Jurkat, Clone E6-1 (cell line): ENCODE results near the gene SARM1.

Experiments
- DNase-seq: peaks from one replicate; pipeline ENCODE4 v3.0.0-alpha.2; 2011; ENCODE audit warnings: low read depth, low spot score
- H3K4me3 ChIP-seq: 2 replicates; pipeline ENCODE4 v1.5.1; 2011; ENCODE audit warnings: mild to moderate bottlenecking, low read length, control low read depth, moderate library complexity

The SARM1 gene

DNA sequence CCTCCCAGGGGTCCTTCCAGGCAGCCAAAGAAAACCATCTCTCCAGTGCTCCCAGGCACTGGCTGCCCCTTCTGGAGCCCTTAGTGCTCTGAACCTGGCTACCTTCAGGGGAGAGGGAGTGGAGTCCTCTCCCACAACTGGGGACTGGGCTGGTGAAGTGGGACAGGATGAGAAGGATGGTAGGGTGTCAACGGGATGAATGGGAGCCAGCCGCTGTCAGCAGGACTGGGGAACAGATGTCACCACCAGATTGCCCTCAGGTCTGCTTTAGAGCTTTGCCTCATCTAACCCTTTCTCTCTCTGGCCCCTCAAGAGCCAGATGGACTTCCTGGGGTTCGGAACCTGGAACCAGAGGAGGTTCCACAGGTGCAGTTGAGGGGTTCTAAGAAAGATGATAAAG is 6.0 kb upstream of the SARM1 start:
- no peak for DNase-seq

GRCh38 chr17:28366605-28367004 is 4.9 kb upstream of the SARM1 start:
- no peak overlapping the region for H3K4me3 ChIP-seq
- no peak for DNase-seq

More for the DNA sequence above, 6.0 kb upstream of the SARM1 start:
- H3K4me3 ChIP-seq = no peak overlapping the region

DNA sequence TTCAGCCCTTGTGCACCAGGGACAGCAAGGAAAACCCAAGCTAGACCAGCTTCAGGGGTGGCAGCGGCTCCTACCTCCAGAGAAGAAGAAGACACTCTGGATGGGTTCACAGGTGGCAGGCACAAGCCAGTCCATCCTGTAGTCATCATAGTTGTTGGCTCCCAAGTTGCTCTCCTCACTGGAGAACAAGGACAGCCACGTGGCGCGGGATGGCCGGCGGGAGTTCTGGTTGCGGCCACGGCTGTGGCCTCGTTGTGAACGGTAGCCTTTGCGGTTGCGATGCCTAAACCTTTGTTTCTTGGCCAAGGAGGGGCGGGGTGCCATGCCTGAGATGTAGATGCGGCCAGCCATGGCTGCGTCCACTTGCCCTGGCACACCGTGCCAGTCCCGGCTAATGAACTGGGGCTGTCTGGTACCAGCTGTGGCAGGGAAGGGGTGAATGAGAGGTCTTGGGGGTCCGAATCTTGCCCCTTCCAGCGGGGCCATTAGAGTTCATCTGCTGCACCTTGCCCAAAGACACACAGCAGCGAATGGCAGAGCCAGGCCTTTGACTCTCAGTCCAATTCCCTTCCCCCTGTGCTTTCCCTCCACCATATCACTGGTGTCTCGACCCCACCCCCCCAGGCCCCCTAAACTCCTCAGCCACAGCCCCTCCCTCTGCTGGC is 3.7 kb upstream of the SARM1 start:
- H3K4me3 ChIP-seq = no peak overlapping the region
- DNase-seq = no peak

DNA sequence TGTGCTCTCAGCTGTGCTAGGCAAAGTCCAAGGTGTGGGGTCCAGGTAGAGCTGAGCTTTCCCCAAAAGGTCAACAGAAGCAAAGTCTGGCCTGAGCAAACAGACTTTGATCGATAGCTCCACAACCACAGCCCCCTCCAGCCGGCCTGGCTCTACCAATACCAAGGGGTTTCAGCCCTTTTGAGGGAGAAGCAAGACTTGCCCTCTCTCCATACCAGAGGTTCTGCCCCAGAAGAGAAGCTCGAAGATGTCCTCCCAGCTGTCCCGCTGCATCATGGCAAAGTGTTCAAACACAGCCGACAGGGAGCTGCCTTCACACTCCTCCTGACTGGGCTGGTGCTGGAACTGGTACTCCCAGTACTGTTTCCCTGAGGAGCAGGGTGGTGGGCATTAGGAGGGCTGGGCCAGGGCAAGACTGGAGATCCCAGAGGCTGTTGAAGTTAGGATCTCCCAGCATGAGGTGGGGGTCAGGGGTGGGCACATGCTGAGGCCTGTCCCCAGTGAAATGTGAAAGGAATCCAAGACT is 3.1 kb upstream of the SARM1 start:
- no peak for DNase-seq
- H3K4me3 ChIP-seq = no peak overlapping the region

DNA sequence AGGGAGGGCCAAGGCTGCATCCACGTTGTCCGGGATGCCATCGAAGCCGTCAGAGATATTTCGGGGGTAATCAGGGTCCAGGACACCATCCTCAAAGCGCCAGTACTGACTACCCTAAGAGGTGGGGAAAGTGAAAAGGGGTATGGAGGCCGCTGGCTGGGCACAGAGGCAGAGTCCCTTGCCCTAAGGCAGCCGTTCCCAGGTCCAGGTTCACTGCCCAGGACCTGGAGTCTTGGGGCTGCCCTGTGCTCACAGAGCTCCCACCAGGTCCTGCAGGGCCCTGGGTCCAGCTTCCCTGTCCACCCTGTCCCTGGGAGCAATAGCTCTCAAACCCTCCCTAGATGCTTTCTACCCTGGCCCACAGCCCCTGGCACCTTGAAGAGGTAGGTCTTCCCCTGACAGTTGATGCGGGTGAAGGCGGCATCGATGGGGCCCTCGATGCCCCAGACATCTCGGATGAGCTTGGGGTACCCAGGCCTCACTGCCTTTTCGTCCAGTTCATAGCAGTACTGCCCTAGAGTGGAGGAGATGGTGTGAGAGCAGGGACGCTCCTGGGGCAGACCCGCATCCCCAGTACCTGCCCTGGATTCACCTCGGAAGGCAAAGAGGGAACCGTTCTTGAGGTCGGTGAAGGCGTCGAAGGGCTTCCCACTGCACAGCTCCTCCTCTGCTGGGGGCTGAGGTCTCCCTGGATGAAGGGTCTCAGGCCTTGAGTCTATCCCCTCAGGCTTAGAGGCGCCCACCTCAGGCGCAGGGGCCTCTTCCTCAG is 2.4 kb upstream of the SARM1 start:
- no peak overlapping the region for H3K4me3 ChIP-seq

GRCh38 chr17:28369684-28370034 is 1.8 kb upstream of the SARM1 start:
- no peak for DNase-seq
- H3K4me3 ChIP-seq = no peak overlapping the region

More for the DNA sequence above, 2.4 kb upstream of the SARM1 start:
- no peak for DNase-seq

GRCh38 chr17:28370035-28370743 is 1.3 kb upstream of the SARM1 start, which contains the start of gene VTN:
Gene VTN (minus strand): TSS chr17:28370307. CDS start chr17:28370203, 104 bp downstream.
- peak within 1 kb of the TSS; percentile 71 for H3K4me3 ChIP-seq
- DNase-seq = no peak

DNA sequence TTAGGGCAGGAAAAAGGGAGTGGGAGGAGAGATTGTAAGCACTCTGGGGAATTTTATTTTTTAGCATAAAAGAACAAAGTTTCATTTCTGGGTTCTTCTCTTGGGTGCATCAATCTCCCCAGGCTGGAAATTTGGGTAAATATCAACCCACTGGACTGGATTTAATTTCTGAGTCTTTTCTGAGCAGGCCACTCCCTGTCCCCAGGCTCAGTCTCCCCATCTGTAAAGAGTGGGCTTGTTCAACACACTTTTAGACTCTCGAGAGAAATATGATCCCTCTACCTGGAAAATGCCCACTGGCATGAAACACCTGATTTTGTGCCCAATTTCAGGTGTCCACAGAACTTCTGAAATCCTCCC is 770 bp upstream of the SARM1 start:
- DNase-seq = no peak
- H3K4me3 ChIP-seq = peak overlapping the region; percentile 71

- no peak for DNase-seq
- H3K4me3 ChIP-seq = peak overlapping the region; percentile 71
Measured at GRCh38 chr17:28372203-28372944, 880 bp downstream of the SARM1 start.

DNA sequence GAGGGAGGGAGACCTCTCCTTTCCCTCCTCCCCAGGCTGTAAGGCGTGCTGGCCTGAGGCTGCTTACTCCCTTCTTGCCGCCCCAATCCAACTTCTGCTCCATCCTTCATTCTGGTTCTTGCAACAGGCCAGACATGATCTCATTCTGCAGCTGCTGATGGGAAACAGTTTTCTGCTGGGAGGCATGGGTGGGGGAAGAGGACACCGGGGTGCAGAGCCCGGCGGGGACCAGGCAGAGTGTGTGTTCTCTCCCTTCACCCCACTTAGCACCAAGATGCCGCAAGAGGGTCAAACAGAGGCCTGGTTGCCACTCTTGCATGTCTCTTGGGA is 1.4 kb downstream of the SARM1 start:
- no peak for DNase-seq
- H3K4me3 ChIP-seq = no peak overlapping the region

DNA sequence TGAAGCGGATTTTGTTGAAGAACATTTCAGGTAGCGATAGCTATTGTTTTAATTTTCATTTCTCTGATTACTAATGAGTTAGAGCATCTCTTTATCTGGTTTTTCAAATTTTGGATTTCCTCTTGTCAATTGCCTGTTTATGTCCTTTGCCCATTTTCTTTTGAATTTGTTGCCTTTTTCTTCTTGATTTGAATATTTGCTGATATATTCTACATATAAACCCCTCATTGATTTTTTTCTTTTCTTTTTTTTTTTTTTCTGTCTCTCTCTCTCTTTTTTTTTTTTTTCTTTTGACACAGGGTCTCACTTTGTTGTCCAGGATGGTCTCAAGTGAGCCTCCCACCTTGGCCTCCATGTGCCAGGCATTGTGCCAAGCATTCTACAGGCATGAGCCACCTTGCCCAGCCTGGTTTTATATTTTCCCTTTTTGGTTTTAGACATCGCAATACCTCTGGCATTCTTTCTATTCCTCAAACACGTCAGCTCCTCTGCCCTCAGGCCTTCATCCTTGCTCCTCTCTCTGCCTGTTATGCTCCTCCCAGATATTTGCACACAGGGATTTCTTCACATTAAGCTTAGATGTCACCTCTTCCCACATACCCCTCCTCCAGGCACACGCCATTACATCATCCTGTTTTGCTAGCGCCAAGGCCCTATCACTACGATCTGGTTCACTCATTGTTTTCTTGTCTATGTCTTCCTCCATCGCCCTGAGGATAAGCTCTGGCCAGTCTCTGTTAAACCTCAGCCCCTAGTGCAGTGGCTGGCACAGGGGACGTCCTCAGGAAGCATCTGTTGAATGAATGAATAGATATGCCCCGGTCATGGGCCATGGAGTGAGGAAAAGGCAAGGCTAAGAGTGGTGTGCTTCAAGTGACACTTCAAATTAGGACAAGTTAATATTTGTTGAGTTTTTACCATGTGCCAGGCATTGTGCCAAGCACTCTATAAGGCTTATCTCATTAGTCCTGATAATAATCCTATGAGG is 8.6 kb downstream of the SARM1 start:
- no peak overlapping the region for H3K4me3 ChIP-seq
- DNase-seq = no peak

- H3K4me3 ChIP-seq = no peak overlapping the region
- no peak for DNase-seq
Measured at GRCh38 chr17:28381141-28381825, 9.8 kb downstream of the SARM1 start.

DNA sequence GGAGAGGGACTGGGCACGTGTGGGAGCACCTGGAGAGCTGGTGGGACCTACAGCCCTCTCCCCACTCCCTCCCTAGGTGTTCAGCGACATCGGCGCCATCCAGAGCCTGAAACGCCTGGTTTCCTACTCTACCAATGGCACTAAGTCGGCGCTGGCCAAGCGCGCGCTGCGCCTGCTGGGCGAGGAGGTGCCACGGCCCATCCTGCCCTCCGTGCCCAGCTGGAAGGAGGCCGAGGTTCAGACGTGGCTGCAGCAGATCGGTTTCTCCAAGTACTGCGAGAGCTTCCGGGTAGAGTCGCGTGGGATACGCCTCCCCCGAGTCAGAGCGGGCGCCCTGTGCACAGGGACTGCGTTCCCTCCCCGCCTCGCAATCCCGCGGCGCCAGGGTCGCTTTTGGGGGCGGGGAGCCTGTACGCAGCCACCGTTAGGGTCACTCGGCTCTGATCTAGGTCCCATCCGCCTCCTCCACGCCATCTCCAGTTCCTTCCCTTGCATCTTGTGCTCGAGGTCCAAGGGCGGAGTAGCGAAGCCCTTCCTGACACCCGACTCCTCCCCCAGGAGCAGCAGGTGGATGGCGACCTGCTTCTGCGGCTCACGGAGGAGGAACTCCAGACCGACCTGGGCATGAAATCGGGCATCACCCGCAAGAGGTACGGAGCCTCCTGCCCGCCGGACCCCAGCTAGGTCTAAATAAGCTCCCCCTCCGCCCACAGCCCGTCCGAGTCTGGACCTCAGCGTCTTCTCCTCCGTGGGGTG is 13.0 kb downstream of the SARM1 start:
- no peak for DNase-seq
- no peak overlapping the region for H3K4me3 ChIP-seq

GRCh38 chr17:28385037-28385400 is 13.5 kb downstream of the SARM1 start:
- DNase-seq = no peak
- no peak overlapping the region for H3K4me3 ChIP-seq

GRCh38 chr17:28385406-28385805 is 13.9 kb downstream of the SARM1 start:
- no peak for DNase-seq
- H3K4me3 ChIP-seq = no peak overlapping the region

GRCh38 chr17:28386391-28386790 is 14.9 kb downstream of the SARM1 start:
- H3K4me3 ChIP-seq = no peak overlapping the region
- DNase-seq = no peak

DNA sequence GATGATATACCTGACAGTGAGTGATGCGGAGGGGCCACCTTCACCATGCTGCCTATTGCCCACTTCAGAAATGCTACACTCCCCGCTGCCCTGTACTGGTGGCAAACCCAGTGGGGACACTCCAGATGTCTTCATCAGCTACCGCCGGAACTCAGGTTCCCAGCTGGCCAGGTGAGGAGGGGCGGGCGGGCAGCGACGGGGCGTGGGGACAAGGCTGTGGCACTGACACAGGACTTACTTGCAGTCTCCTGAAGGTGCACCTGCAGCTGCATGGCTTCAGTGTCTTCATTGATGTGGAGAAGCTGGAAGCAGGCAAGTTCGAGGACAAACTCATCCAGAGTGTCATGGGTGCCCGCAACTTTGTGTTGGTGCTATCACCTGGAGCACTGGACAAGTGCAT is 16.6 kb downstream of the SARM1 start:
- DNase-seq = no peak
- no peak overlapping the region for H3K4me3 ChIP-seq
